KMS-11 (cell line): ENCODE results near the gene SEC24A.

ENCODE experiments used
- H2AFZ ChIP-seq: fragments of 200-600 bp; sonication (generic); 2 replicates; pipeline ENCODE4 v1.6.1; 2016; ENCODE audit warnings: antibody characterized with exemption, mixed run types, low read depth
- H3K27ac ChIP-seq: fragments of 200-600 bp; sonication (generic); 2 replicates; pipeline ENCODE4 v1.6.1; 2016; ENCODE audit warnings: mild to moderate bottlenecking, mixed run types
- H3K27me3 ChIP-seq: fragments of 200-600 bp; sonication (generic); 2 replicates; pipeline ENCODE4 v1.6.1; 2017; ENCODE audit warnings: mild to moderate bottlenecking, low read depth, mixed run types, moderate library complexity; ENCODE audit not compliant: insufficient read depth
- H3K36me3 ChIP-seq: fragments of 200-600 bp; sonication (generic); 2 replicates; pipeline ENCODE4 v1.6.1; 2017; ENCODE audit warnings: mild to moderate bottlenecking, mixed run types; ENCODE audit not compliant: insufficient read depth
- H3K4me1 ChIP-seq: fragments of 200-600 bp; sonication (generic); 2 replicates; pipeline ENCODE4 v1.6.1; 2016; ENCODE audit warnings: mild to moderate bottlenecking, low read depth, mixed run types; ENCODE audit not compliant: poor library complexity, severe bottlenecking
- H3K4me2 ChIP-seq: fragments of 200-600 bp; sonication (generic); 2 replicates; pipeline ENCODE4 v1.7.0; 2016; ENCODE audit warnings: mild to moderate bottlenecking, mixed run types
- H3K4me3 ChIP-seq: fragments of 200-600 bp; sonication (generic); IDR thresholded peaks from 2 replicates; pipeline ENCODE4 v1.6.1; 2017; ENCODE audit warnings: low read depth, low read length, mixed read lengths; ENCODE audit not compliant: insufficient read depth
- H3K79me2 ChIP-seq: fragments of 200-600 bp; sonication (generic); 2 replicates; pipeline ENCODE4 v1.6.1; 2016; ENCODE audit warnings: low read depth, mixed run types; ENCODE audit not compliant: insufficient read depth
- H3K9ac ChIP-seq: fragments of 200-600 bp; sonication (generic); 2 replicates; pipeline ENCODE4 v1.6.1; 2016; ENCODE audit warnings: mild to moderate bottlenecking, mixed run types
- H4K20me1 ChIP-seq: fragments of 200-600 bp; sonication (generic); 2 replicates; pipeline ENCODE4 v1.6.1; 2016; ENCODE audit warnings: mild to moderate bottlenecking, mixed run types; ENCODE audit not compliant: insufficient read depth
- CTCF ChIP-seq: fragments of 200-600 bp; sonication (generic); conservative IDR thresholded peaks from 2 replicates; pipeline ENCODE4 v1.6.1; 2017; ENCODE audit warnings: low read depth, mild to moderate bottlenecking, antibody characterized with exemption, low read length, moderate library complexity, mixed read lengths

Gene SEC24A

GRCh38 chr5:134732819-134733218, 84.2 kb downstream of the SEC24A start:
- no peak for TF ChIP-seq CTCF
- Histone ChIP-seq H3K4me3 (no peak overlapping the region), H4K20me1 (no peaks in the 10 kb centered on the region), H3K9ac (no peak overlapping the region), H3K4me2 (no peak overlapping the region), H2AFZ (no peak overlapping the region), H3K36me3 (no peaks in the 10 kb centered on the region), H3K79me2 (no peaks in the 10 kb centered on the region), H3K27ac (no peak overlapping the region), H3K27me3 (no peaks in the 10 kb centered on the region), H3K4me1 (no peaks in the 10 kb centered on the region)

- Histone ChIP-seq H3K4me2 (no peak overlapping the region), H3K9ac (no peak overlapping the region), H3K79me2 (peaks cover 15% of the 10 kb centered on the region; the same call in 1 of the 2 replicates), H3K27ac (no peak overlapping the region), H3K36me3 (no peaks in the 10 kb centered on the region), H3K4me1 (peaks cover 11% of the 10 kb centered on the region), H2AFZ (no peak overlapping the region), H4K20me1 (no peaks in the 10 kb centered on the region), H3K27me3 (no peaks in the 10 kb centered on the region), H3K4me3 (no peak overlapping the region)
- TF ChIP-seq CTCF = no peak
Observed at GRCh38 chr5:134735243-134735642, 86.7 kb downstream of the SEC24A start.

GRCh38 chr5:134736173-134736812, 87.7 kb downstream of the SEC24A start:
- Histone ChIP-seq H3K4me2 (no peak overlapping the region), H2AFZ (no peak overlapping the region), H3K27me3 (no peaks in the 10 kb centered on the region), H4K20me1 (no peaks in the 10 kb centered on the region), H3K4me1 (peaks cover 19% of the 10 kb centered on the region), H3K36me3 (no peaks in the 10 kb centered on the region), H3K79me2 (peaks cover 16% of the 10 kb centered on the region; the same call in 1 of the 2 replicates), H3K27ac (no peak overlapping the region), H3K4me3 (no peak overlapping the region), H3K9ac (no peak overlapping the region)
- no peak for TF ChIP-seq CTCF

- H2AFZ ChIP-seq = peak within 1 kb of the TSS; percentile 84
- no peaks in the 10 kb centered on the region for H3K36me3 ChIP-seq
- peak within 1 kb of the TSS; percentile 66 for H3K4me2 ChIP-seq
- H3K4me1 ChIP-seq = peaks cover 19% of the 10 kb centered on the region
- no peaks in the 10 kb centered on the region for H4K20me1 ChIP-seq
- peaks cover 28% of the 10 kb centered on the region for H3K79me2 ChIP-seq
- H3K9ac ChIP-seq = peak within 1 kb of the TSS; percentile 62
- TF ChIP-seq CTCF = peak; percentile 68
- H3K27me3 ChIP-seq = no peaks in the 10 kb centered on the region
- H3K27ac ChIP-seq = peak within 1 kb of the TSS; percentile 23; the same call in 1 of the 2 replicates
- H3K4me3 ChIP-seq = no peak within 1 kb of the TSS
Observed at GRCh38 chr5:134738133-134738962, 89.8 kb downstream of the SEC24A start, which contains the start of gene CAMLG. CAMLG (plus strand) TSS chr5:134738548; CDS start chr5:134738621, 73 bp downstream.
